Liver (tissue), 9 donors: ENCODE results near the gene WIZ. TPM values are rescaled to one million over a fixed set of nuclear protein-coding genes. Genes with fewer than 3 reads are reported as not detected.

Experiments
- DNase-seq: peaks from one replicate; pipeline ENCODE4 v3.0.0-alpha.2; 2017; ENCODE audit warnings: low spot score
- H3K27ac ChIP-seq, 2 donors: one replicate each; pipeline ENCODE4 v1.7.0; 2013; ENCODE audit warnings: inconsistent platforms in 2 of 2, low read length in 2 of 2, control low read depth in 1 of 2, low read depth in 1 of 2, mild to moderate bottlenecking in 1 of 2
- H3K27me3 ChIP-seq, 4 donors: one replicate each; pipeline versions ENCODE4 v1.6.1 to v1.7.0; 2013; ENCODE audit warnings: low read length in 3 of 4, inconsistent platforms in 1 of 4, mild to moderate bottlenecking in 1 of 4, moderate library complexity in 1 of 4; ENCODE audit not compliant: control insufficient read depth in 4 of 4, insufficient read depth in 4 of 4
- H3K36me3 ChIP-seq, 4 donors: one replicate each; pipeline versions ENCODE4 v1.6.1 to v1.7.0; 2013; ENCODE audit warnings: low read length in 3 of 4, mild to moderate bottlenecking in 3 of 4, low read depth in 1 of 4, moderate library complexity in 1 of 4; ENCODE audit not compliant: control insufficient read depth in 4 of 4, insufficient read depth in 3 of 4
- H3K4me1 ChIP-seq, 4 donors: one replicate each; pipeline versions ENCODE4 v1.6.1 to v1.7.0; 2013; ENCODE audit warnings: low read length in 3 of 4, mild to moderate bottlenecking in 3 of 4, moderate library complexity in 1 of 4; ENCODE audit not compliant: control insufficient read depth in 4 of 4, insufficient read depth in 4 of 4
- H3K4me3 ChIP-seq, 3 donors: one replicate each; pipeline versions ENCODE4 v1.6.1 to v1.7.0; 2013; ENCODE audit warnings: low read length in 3 of 3, control low read depth in 1 of 3, low read depth in 1 of 3, mild to moderate bottlenecking in 1 of 3
- H3K9ac ChIP-seq, 2 donors: one replicate each; pipeline ENCODE4 v1.7.0; 2013; ENCODE audit warnings: low read length in 2 of 2, mild to moderate bottlenecking in 2 of 2, moderate library complexity in 2 of 2, control low read depth in 1 of 2, low read depth in 1 of 2
- H3K9me3 ChIP-seq, 4 donors: one replicate each; pipeline versions ENCODE4 v1.6.1 to v1.7.0; 2013; ENCODE audit warnings: low read length in 3 of 4; ENCODE audit not compliant: control insufficient read depth in 4 of 4
- ATF3 ChIP-seq: IDR thresholded peaks from 2 replicates; pipeline ENCODE4 v1.6.1; 2016; ENCODE audit warnings: antibody characterized with exemption
- CTCF ChIP-seq: fragments of 150-350 bp; IDR thresholded peaks from 2 replicates; pipeline ENCODE4 v1.5.1; 2017; ENCODE audit warnings: improper control_type of control experiment, low read depth, low read length; ENCODE audit not compliant: missing input control
- EGR1 ChIP-seq, 2 donors: IDR thresholded peaks; 2 replicates each; pipeline ENCODE4 v1.6.1; 2016 to 2018; ENCODE audit warnings: antibody characterized with exemption in 2 of 2, low read depth in 2 of 2
- FOXA2 ChIP-seq: IDR thresholded peaks from 2 replicates; pipeline ENCODE4 v1.6.1; 2016; ENCODE audit warnings: antibody characterized with exemption
- GABPA ChIP-seq, 2 donors: IDR thresholded peaks in 1 of 2; conservative IDR thresholded peaks in 1 of 2; 2 replicates each; pipeline ENCODE4 v1.6.1; 2016; ENCODE audit warnings: antibody characterized with exemption in 2 of 2, mild to moderate bottlenecking in 1 of 2, moderate library complexity in 1 of 2
- HNF4A ChIP-seq, 2 donors: conservative IDR thresholded peaks; 2 replicates each; pipeline ENCODE4 v1.6.1; 2016; ENCODE audit warnings: antibody characterized with exemption in 2 of 2, mild to moderate bottlenecking in 2 of 2
- HNF4G ChIP-seq: IDR thresholded peaks from 2 replicates; pipeline ENCODE4 v1.6.1; 2016; ENCODE audit warnings: antibody characterized with exemption
- JUND ChIP-seq, 2 donors: IDR thresholded peaks; 2 replicates each; pipeline ENCODE4 v1.6.1; 2016; ENCODE audit warnings: antibody characterized with exemption in 2 of 2
- NR2F2 ChIP-seq: IDR thresholded peaks from 2 replicates; pipeline ENCODE4 v1.6.1; 2016; ENCODE audit warnings: antibody characterized with exemption
- RAD21 ChIP-seq, 2 donors: IDR thresholded peaks; 2 replicates each; pipeline ENCODE4 v1.6.1; 2016; ENCODE audit warnings: antibody characterized with exemption in 2 of 2, mild to moderate bottlenecking in 2 of 2
- RXRA ChIP-seq, 2 donors: IDR thresholded peaks; 2 replicates each; pipeline ENCODE4 v1.6.1; 2017 to 2018; ENCODE audit warnings: antibody characterized with exemption in 2 of 2, mild to moderate bottlenecking in 1 of 2
- SP1 ChIP-seq: IDR thresholded peaks from 2 replicates; pipeline ENCODE4 v1.6.1; 2018; ENCODE audit warnings: antibody characterized with exemption, mild to moderate bottlenecking
- TAF1 ChIP-seq: conservative IDR thresholded peaks from 2 replicates; pipeline ENCODE4 v1.6.1; 2016; ENCODE audit warnings: antibody characterized with exemption, mild to moderate bottlenecking
- YY1 ChIP-seq: IDR thresholded peaks from 2 replicates; pipeline ENCODE4 v1.6.1; 2016; ENCODE audit warnings: antibody characterized with exemption, mild to moderate bottlenecking
- WGBS: extraction: QIAGEN DNeasy Blood & Tissue Kit; methylation state at CpG from one replicate; pipeline ENCODE4 v1.1.7; 2013; 5-methylcytosine and 5-hydroxymethylcytosine counted together
- polyA plus RNA-seq, 2 donors: library from polyadenylated mRNA; stranded (reverse) in 1 of 2; unstranded in 1 of 2; fragments of 200-250 nt in 1 of 2; fragments of >200 nt in 1 of 2; fragmentation: Nextera tagmentation in 1 of 2; extraction: Ambion mirVana in 1 of 2; gene quantifications; one replicate each; pipeline versions ENCODE4 v1.2.1 to v1.2.3, GENCODE V29; 2013 to 2015
- total RNA-seq, 2 donors: library from RNA; depleted of rRNA; stranded (reverse); fragments of >200 nt; gene quantifications; one replicate each; pipeline ENCODE4 v1.2.3, GENCODE V29; 2014
- TF ChIP-seq, protein P1 (sequence below): IDR thresholded peaks from 2 replicates; pipeline ENCODE4 v1.6.1; 2016; ENCODE audit warnings: antibody characterized with exemption
- TF ChIP-seq, protein P2 (sequence below): IDR thresholded peaks from 2 replicates; pipeline ENCODE4 v1.6.1; 2016; ENCODE audit warnings: antibody characterized with exemption
- TF ChIP-seq, protein P3 (sequence below): IDR thresholded peaks from 2 replicates; pipeline ENCODE4 v1.6.1; 2016; ENCODE audit warnings: antibody characterized with exemption, mild to moderate bottlenecking
- donor health status: healthy.
- donor health status: healthy.
- donor health status: healthy.
- donor health status: healthy.
- donor health status: healthy.

WIZ gene
- total and polyA plus RNA-seq, 4 donors = 3.8 to 12.7 (median 8.6) TPM

DNA sequence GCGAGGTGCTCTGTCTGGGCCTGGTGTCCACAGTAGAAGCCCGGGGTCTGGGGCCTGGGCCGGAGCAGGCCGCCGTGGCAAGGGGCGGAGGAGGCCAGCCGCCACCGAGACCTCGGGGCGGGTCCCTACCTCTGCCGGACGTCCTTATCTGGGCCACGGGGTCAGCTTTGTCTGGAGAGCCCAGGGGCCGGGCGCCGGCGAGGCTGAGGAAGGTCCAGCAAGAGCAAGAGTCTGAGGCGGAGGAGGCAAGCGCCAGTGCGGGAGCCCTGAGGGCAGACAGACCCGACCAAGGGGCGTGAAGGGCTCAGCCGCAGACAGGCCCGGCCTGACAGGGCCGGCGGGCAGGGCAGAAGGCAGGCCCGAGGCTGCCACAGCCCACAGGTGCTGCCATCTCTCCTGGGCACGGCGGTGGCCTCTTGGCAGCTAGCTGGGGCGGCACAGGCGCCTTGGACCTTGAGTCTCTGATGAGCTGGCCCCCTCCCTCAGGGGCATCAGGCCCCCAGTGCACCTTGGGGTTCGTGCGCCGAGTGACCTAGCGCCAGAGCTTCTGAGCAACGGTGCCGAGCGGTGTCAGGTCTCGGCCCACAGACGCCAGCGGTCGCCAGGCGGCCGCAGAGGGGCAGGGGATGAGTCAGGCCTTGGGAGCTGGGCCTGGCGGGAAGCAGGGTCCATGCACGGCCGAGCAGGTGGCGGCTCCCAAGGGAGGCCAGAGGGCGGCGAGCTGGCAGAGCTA is 51.1 kb downstream of the WIZ start (continued):
- no peak for TF ChIP-seq ATF3
- no peak for TF ChIP-seq HNF4A (conservative IDR thresholded peaks at IDR 0.05)
- no peak for TF ChIP-seq CTCF
- TF ChIP-seq SP1 = no peak

DNA sequence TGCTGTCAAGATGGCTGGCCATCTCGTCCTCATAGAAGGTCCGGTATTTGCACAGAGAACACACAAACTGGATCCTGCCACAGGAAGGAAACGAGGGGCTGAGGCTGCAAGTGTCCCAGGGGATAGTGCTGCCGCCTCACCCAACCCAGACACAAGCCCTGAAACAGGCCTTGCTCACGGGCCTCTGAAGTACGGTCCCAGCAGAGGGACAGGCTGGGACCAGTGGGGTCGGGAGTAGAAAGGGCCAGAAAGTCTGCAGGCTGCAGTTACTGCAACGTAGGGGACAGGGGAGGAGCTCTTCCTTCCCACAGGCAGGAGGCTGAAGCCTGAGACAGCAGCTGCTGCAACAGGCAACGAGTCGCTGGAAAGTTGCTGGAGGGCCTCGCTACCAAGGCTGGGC is 52.0 kb downstream of the WIZ start:
- WGBS = 85% methylated on average over 11 of the region's 11 CpGs
- H3K27ac ChIP-seq = no peak overlapping the region
- peaks cover 32 to 75% (median 58%) of the 10 kb centered on the region in 4 donors for H3K36me3 ChIP-seq
- TF ChIP-seq NR2F2 = no peak
- no peak for TF ChIP-seq HNF4G
- TF ChIP-seq JUND (IDR thresholded peaks at IDR 0.05) = no peak
- TF ChIP-seq, protein P1, sequence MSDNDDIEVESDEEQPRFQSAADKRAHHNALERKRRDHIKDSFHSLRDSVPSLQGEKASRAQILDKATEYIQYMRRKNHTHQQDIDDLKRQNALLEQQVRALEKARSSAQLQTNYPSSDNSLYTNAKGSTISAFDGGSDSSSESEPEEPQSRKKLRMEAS = no peak
- no peak for TF ChIP-seq RXRA (IDR thresholded peaks at IDR 0.05)
- TF ChIP-seq EGR1 (IDR thresholded peaks at IDR 0.05; ENCODE audit: low read depth in 2 of 2) = no peak
- no peak for TF ChIP-seq ATF3
- TF ChIP-seq, protein P2, sequence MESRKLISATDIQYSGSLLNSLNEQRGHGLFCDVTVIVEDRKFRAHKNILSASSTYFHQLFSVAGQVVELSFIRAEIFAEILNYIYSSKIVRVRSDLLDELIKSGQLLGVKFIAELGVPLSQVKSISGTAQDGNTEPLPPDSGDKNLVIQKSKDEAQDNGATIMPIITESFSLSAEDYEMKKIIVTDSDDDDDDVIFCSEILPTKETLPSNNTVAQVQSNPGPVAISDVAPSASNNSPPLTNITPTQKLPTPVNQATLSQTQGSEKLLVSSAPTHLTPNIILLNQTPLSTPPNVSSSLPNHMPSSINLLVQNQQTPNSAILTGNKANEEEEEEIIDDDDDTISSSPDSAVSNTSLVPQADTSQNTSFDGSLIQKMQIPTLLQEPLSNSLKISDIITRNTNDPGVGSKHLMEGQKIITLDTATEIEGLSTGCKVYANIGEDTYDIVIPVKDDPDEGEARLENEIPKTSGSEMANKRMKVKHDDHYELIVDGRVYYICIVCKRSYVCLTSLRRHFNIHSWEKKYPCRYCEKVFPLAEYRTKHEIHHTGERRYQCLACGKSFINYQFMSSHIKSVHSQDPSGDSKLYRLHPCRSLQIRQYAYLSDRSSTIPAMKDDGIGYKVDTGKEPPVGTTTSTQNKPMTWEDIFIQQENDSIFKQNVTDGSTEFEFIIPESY = no peak
- TF ChIP-seq HNF4A (conservative IDR thresholded peaks at IDR 0.05) = no peak
- TF ChIP-seq GABPA (IDR thresholded peaks at IDR 0.05 in 1 of 2, conservative IDR thresholded peaks at IDR 0.05 in 1 of 2) = no peak
- no peak for TF ChIP-seq FOXA2
- no peak for TF ChIP-seq RAD21 (IDR thresholded peaks at IDR 0.05)
- TF ChIP-seq TAF1 = no peak
- TF ChIP-seq CTCF = no peak
- no peak for TF ChIP-seq SP1
- no peak for TF ChIP-seq YY1
- TF ChIP-seq, protein P3, sequence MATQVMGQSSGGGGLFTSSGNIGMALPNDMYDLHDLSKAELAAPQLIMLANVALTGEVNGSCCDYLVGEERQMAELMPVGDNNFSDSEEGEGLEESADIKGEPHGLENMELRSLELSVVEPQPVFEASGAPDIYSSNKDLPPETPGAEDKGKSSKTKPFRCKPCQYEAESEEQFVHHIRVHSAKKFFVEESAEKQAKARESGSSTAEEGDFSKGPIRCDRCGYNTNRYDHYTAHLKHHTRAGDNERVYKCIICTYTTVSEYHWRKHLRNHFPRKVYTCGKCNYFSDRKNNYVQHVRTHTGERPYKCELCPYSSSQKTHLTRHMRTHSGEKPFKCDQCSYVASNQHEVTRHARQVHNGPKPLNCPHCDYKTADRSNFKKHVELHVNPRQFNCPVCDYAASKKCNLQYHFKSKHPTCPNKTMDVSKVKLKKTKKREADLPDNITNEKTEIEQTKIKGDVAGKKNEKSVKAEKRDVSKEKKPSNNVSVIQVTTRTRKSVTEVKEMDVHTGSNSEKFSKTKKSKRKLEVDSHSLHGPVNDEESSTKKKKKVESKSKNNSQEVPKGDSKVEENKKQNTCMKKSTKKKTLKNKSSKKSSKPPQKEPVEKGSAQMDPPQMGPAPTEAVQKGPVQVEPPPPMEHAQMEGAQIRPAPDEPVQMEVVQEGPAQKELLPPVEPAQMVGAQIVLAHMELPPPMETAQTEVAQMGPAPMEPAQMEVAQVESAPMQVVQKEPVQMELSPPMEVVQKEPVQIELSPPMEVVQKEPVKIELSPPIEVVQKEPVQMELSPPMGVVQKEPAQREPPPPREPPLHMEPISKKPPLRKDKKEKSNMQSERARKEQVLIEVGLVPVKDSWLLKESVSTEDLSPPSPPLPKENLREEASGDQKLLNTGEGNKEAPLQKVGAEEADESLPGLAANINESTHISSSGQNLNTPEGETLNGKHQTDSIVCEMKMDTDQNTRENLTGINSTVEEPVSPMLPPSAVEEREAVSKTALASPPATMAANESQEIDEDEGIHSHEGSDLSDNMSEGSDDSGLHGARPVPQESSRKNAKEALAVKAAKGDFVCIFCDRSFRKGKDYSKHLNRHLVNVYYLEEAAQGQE = no peak
- H3K27me3 ChIP-seq = no peaks in the 10 kb centered on the region
- no peak overlapping the region for H3K4me3 ChIP-seq
- no peaks in the 10 kb centered on the region for H3K9me3 ChIP-seq
- no peak overlapping the region for H3K9ac ChIP-seq
- H3K4me1 ChIP-seq = no peaks in the 10 kb centered on the region
- DNase-seq = no peak
